ENCODE measurements around the gene KANK2. TPM values are rescaled to one million over a fixed set of nuclear protein-coding genes. Genes with fewer than 3 reads are reported as not detected.
A peak's percentile ranks its signal among the peaks of the same experiment; 100 is the strongest.

Gene KANK2
- total and polyA plus RNA-seq, 2 experiments from 2014 or later = 76.3 to 215 TPM

DNA sequence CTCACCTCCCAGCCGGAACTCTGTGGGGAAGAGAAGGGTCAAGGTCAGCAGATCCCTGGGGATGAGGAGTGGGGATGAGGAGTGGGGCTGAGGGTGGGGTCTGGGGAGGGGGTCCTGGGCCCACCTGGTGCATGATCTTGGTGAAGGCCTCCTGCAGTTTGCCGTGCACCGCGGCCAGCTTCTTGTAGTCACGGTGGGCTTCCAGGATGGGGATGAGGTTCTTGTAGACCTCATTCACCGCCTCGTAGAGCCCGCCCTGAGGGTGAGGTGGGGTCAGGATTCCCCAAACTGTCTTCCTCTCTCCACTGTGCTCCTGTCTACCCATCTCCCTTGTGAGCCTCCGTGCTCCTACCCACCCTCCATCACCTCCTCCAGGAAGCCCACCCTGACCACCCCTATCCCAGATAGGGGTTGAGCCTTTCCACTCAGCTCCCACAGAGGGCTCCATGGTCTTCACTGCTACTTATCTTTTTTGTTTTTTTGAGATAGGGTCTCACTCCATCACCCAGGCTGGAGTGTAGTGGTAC, 6.8 kb upstream of the KANK2 start:
- Histone ChIP-seq H3F3A (ENCODE audit: insufficient read depth) (peaks cover 13% of the 10 kb centered on the region), H3K79me2 (ENCODE audit: insufficient read depth) (no peaks in the 10 kb centered on the region), H3K4me1 (ENCODE audit: insufficient read depth) (peaks cover 8% of the 10 kb centered on the region), H2AFZ (no peak overlapping the region), H4K20me1 (ENCODE audit: insufficient read depth) (no peaks in the 10 kb centered on the region), H3K9me2 (ENCODE audit: insufficient read depth) (no peaks in the 10 kb centered on the region), H3K9me3 (ENCODE audit: low read depth) (no peaks in the 10 kb centered on the region), H3K27me3 (replicated peaks; ENCODE audit: insufficient read depth) (no peaks in the 10 kb centered on the region), H3K9ac (no peak overlapping the region), H3K36me3 (ENCODE audit: low read depth) (no peaks in the 10 kb centered on the region), H3K4me2 (ENCODE audit: unreplicated experiment) (no peak overlapping the region), H3K27ac (no peak overlapping the region), H3K4me3 (no peak overlapping the region)
- WGBS, 2 experiments (ENCODE audit: low coverage in 1 of 2, low lambda C conversion rate in 2 of 2, missing lambda C conversion rate in 2 of 2) = 73 to 79% methylated on average over 8 to 9 of the region's 9 CpGs
- in situ Hi-C loops (cut with MboI) = loop anchor here (10.0 kb wide), 1 partner anchor 169 kb away; no protein-coding TSS in a partner anchor
- TF ChIP-seq EZH2 (IDR thresholded peaks at IDR 0.05; ENCODE audit: insufficient read depth, poor library complexity, severe bottlenecking) (no peak), EZH2phosphoT487 (IDR thresholded peaks at IDR 0.05; ENCODE audit: insufficient read depth, low read depth) (no peak)
- DNase-seq = no peak

- in situ Hi-C loops (cut with MboI) = loop anchor here (10.0 kb wide), 1 partner anchor 169 kb away; no protein-coding TSS in a partner anchor
- no peak overlapping the region for H3K4me3 ChIP-seq
- H4K20me1 ChIP-seq (ENCODE audit: insufficient read depth) = no peaks in the 10 kb centered on the region
- WGBS, 2 experiments (ENCODE audit: low coverage in 1 of 2, low lambda C conversion rate in 2 of 2, missing lambda C conversion rate in 2 of 2) = 3 to 6% methylated on average over 11 to 17 of the region's 17 CpGs
- no peaks in the 10 kb centered on the region for H3K9me3 ChIP-seq (ENCODE audit: low read depth)
- H3F3A ChIP-seq (ENCODE audit: insufficient read depth) = peaks cover 11% of the 10 kb centered on the region
- no peaks in the 10 kb centered on the region for H3K79me2 ChIP-seq (ENCODE audit: insufficient read depth)
- no peaks in the 10 kb centered on the region for H3K9me2 ChIP-seq (ENCODE audit: insufficient read depth)
- peak overlapping the region; percentile 65 for H3K9ac ChIP-seq
- no peaks in the 10 kb centered on the region for H3K27me3 ChIP-seq (replicated peaks; ENCODE audit: insufficient read depth)
- H2AFZ ChIP-seq = peak overlapping the region; percentile 65
- H3K27ac ChIP-seq = peak overlapping the region; percentile 61
- DNase-seq = peak; percentile 82
- H3K36me3 ChIP-seq (ENCODE audit: low read depth) = no peaks in the 10 kb centered on the region
- TF ChIP-seq EZH2 (IDR thresholded peaks at IDR 0.05; ENCODE audit: insufficient read depth, poor library complexity, severe bottlenecking) = no peak
- TF ChIP-seq EZH2phosphoT487 (IDR thresholded peaks at IDR 0.05; ENCODE audit: insufficient read depth, low read depth) = no peak
- H3K4me2 ChIP-seq (ENCODE audit: unreplicated experiment) = peak overlapping the region; percentile 44
- H3K4me1 ChIP-seq (ENCODE audit: insufficient read depth) = peaks cover 8% of the 10 kb centered on the region
Measured at GRCh38 chr19:11203194-11204075, 6.1 kb upstream of the KANK2 start.

DNA sequence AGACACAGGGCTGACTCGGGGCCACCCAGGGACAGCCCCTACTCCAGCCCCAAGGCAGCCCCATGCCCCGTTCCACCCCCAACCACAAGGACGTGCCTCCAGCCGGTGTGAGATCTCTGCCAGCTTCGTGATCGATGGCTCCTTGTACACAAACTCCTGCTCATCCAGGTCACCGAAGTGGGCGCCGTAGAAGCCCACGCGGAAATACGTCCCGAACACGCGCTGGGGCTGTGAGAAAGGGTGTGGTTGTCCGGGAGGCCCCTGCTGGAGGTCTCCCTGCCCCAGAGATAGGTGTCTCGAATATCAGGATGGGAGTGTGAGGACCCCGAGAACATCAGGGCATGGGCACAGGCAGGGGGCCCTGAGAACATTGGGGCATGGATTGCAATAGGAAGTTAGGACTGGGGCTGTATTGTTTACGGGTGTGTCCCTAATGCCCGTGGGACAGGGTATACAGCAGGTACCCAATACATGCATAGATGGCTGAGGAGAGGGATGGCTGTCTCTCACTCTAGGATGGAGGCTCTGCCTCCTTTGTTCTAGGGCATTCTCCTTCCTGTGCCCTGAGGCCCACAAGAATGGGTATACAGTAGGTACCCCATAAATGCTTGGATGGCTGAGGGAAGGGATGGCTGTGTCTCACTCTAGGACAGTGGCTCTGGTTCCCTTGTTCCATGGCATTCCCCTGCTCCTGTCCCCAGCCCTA, 5.3 kb upstream of the KANK2 start:
- peaks cover 16% of the 10 kb centered on the region for H3F3A ChIP-seq (ENCODE audit: insufficient read depth)
- no peaks in the 10 kb centered on the region for H4K20me1 ChIP-seq (ENCODE audit: insufficient read depth)
- H3K27ac ChIP-seq = peak overlapping the region; percentile 61
- H3K9ac ChIP-seq = peak overlapping the region; percentile 65
- H3K9me2 ChIP-seq (ENCODE audit: insufficient read depth) = no peaks in the 10 kb centered on the region
- DNase-seq = no peak
- H3K36me3 ChIP-seq (ENCODE audit: low read depth) = no peaks in the 10 kb centered on the region
- TF ChIP-seq EZH2 (IDR thresholded peaks at IDR 0.05; ENCODE audit: insufficient read depth, poor library complexity, severe bottlenecking) (no peak), EZH2phosphoT487 (IDR thresholded peaks at IDR 0.05; ENCODE audit: insufficient read depth, low read depth) (no peak)
- no peaks in the 10 kb centered on the region for H3K9me3 ChIP-seq (ENCODE audit: low read depth)
- H3K4me1 ChIP-seq (ENCODE audit: insufficient read depth) = peaks cover 8% of the 10 kb centered on the region
- peak overlapping the region; percentile 44 for H3K4me2 ChIP-seq (ENCODE audit: unreplicated experiment)
- H3K27me3 ChIP-seq (replicated peaks; ENCODE audit: insufficient read depth) = no peaks in the 10 kb centered on the region
- 89% methylated on average over 20 of the region's 20 CpGs for WGBS, 2 experiments (ENCODE audit: low coverage in 1 of 2, low lambda C conversion rate in 2 of 2, missing lambda C conversion rate in 2 of 2)
- in situ Hi-C loops (cut with MboI) = loop anchor here (10.0 kb wide), 1 partner anchor 168 kb away; no protein-coding TSS in a partner anchor
- peak overlapping the region; percentile 65; the same call in 1 of the 2 replicates for H2AFZ ChIP-seq
- H3K79me2 ChIP-seq (ENCODE audit: insufficient read depth) = no peaks in the 10 kb centered on the region
- no peak overlapping the region for H3K4me3 ChIP-seq

GRCh38 chr19:11201791-11202190, 4.4 kb upstream of the KANK2 start:
- Histone ChIP-seq H3F3A (ENCODE audit: insufficient read depth) (peaks cover 16% of the 10 kb centered on the region), H3K36me3 (ENCODE audit: low read depth) (no peaks in the 10 kb centered on the region), H3K27me3 (replicated peaks; ENCODE audit: insufficient read depth) (no peaks in the 10 kb centered on the region), H3K27ac (no peak overlapping the region), H3K9me2 (ENCODE audit: insufficient read depth) (no peaks in the 10 kb centered on the region), H3K4me2 (ENCODE audit: unreplicated experiment) (no peak overlapping the region), H3K9ac (no peak overlapping the region), H3K4me3 (no peak overlapping the region), H4K20me1 (ENCODE audit: insufficient read depth) (no peaks in the 10 kb centered on the region), H2AFZ (no peak overlapping the region), H3K79me2 (ENCODE audit: insufficient read depth) (peaks cover 5% of the 10 kb centered on the region), H3K9me3 (ENCODE audit: low read depth) (no peaks in the 10 kb centered on the region), H3K4me1 (ENCODE audit: insufficient read depth) (peaks cover 8% of the 10 kb centered on the region)
- in situ Hi-C loops (cut with MboI) = loop anchor here (10.0 kb wide), 1 partner anchor 167 kb away; no protein-coding TSS in a partner anchor
- TF ChIP-seq EZH2 (IDR thresholded peaks at IDR 0.05; ENCODE audit: insufficient read depth, poor library complexity, severe bottlenecking) (no peak), EZH2phosphoT487 (IDR thresholded peaks at IDR 0.05; ENCODE audit: insufficient read depth, low read depth) (no peak)
- DNase-seq = no peak
- 95 to 96% methylated on average over 22 to 24 of the region's 24 CpGs for WGBS, 2 experiments (ENCODE audit: low coverage in 1 of 2, low lambda C conversion rate in 2 of 2, missing lambda C conversion rate in 2 of 2)
